Naive thymus-derived CD4-positive, alpha-beta T cell (primary cell): ENCODE measurements around the gene APH1A. TPM values are rescaled to one million over a fixed set of nuclear protein-coding genes. Genes with fewer than 3 reads are reported as not detected.

Experiments used
- ATAC-seq: fragments of 150-1000 bp; cut with Tn5 transposase; 2 replicates; pipeline ENCODE4 v1.10.0; 2021; ENCODE audit warnings: mild to moderate bottlenecking, moderate library complexity
- CTCF ChIA-PET: fragments of 350-600 bp; sonication (Branson Sonifier 250); formaldehyde crosslinking; loops from one replicate; lab custom pipeline; 2021; ENCODE audit warnings: antibody characterized with exemption; lab: Charles Lee
- POLR2A ChIA-PET: fragments of 350-600 bp; sonication (Branson Sonifier 250); formaldehyde crosslinking; loops from one replicate; lab custom pipeline; 2021; ENCODE audit warnings: antibody characterized with exemption, inconsistent platforms; lab: Charles Lee
- DNase-seq, 9 donors: peaks; one replicate each; pipeline versions ENCODE4 v3.0.0 to v3.0.0-alpha.2; 2020 to 2022; ENCODE audit warnings: mixed read lengths in 1 of 9
- H3K27ac ChIP-seq: one replicate; pipeline ENCODE4 v1.7.0; 2013; ENCODE audit warnings: mild to moderate bottlenecking, low read depth, low read length, moderate library complexity
- H3K27me3 ChIP-seq, 2 donors: one replicate each; pipeline ENCODE4 v1.7.0; 2013; ENCODE audit warnings: low read length in 2 of 2, mild to moderate bottlenecking in 2 of 2, moderate library complexity in 2 of 2; ENCODE audit not compliant: control insufficient read depth in 2 of 2, insufficient read depth in 2 of 2
- H3K36me3 ChIP-seq, 3 experiments: 1 replicate in 2 of 3; 2 replicates in 1 of 3; pipeline ENCODE4 v1.7.0; 2013; ENCODE audit warnings: low read length in 3 of 3, mild to moderate bottlenecking in 3 of 3, moderate library complexity in 1 of 3; ENCODE audit not compliant: insufficient read depth in 3 of 3, control insufficient read depth in 2 of 3
- H3K4me1 ChIP-seq, 2 donors: one replicate each; pipeline ENCODE4 v1.7.0; 2013; ENCODE audit warnings: low read length in 2 of 2, mild to moderate bottlenecking in 2 of 2, moderate library complexity in 1 of 2; ENCODE audit not compliant: control insufficient read depth in 2 of 2, insufficient read depth in 2 of 2
- H3K4me3 ChIP-seq: 2 replicates; pipeline ENCODE4 v1.7.0; 2013; ENCODE audit warnings: mild to moderate bottlenecking, low read length
- H3K9me3 ChIP-seq, 3 experiments: 1 replicate in 2 of 3; 2 replicates in 1 of 3; pipeline ENCODE4 v1.7.0; 2013; ENCODE audit warnings: low read length in 3 of 3; ENCODE audit not compliant: control insufficient read depth in 2 of 3
- H3K27ac Mint-ChIP-seq, 9 donors: one replicate each; pipeline ENCODE4 v1.8.0; 2020 to 2022; ENCODE audit warnings: mixed read lengths in 9 of 9, mild to moderate bottlenecking in 8 of 9, moderate library complexity in 5 of 9, inconsistent platforms in 2 of 9
- H3K27me3 Mint-ChIP-seq, 5 donors: one replicate each; pipeline ENCODE4 v1.8.0; 2021 to 2022; ENCODE audit warnings: mixed read lengths in 5 of 5, mild to moderate bottlenecking in 1 of 5
- H3K36me3 Mint-ChIP-seq, 5 donors: one replicate each; pipeline ENCODE4 v1.8.0; 2020 to 2022; ENCODE audit warnings: mixed read lengths in 5 of 5, mild to moderate bottlenecking in 3 of 5, inconsistent platforms in 1 of 5
- H3K4me1 Mint-ChIP-seq, 7 donors: one replicate each; pipeline ENCODE4 v1.8.0; 2020 to 2022; ENCODE audit warnings: mixed read lengths in 7 of 7, mild to moderate bottlenecking in 3 of 7, inconsistent platforms in 1 of 7
- H3K4me3 Mint-ChIP-seq, 10 donors: one replicate each; pipeline ENCODE4 v1.8.0; 2020 to 2022; ENCODE audit warnings: mild to moderate bottlenecking in 10 of 10, mixed read lengths in 10 of 10, moderate library complexity in 6 of 10, inconsistent platforms in 2 of 10
- H3K9me3 Mint-ChIP-seq, 11 donors: one replicate each; pipeline ENCODE4 v1.8.0; 2020 to 2022; ENCODE audit warnings: mixed read lengths in 11 of 11, mild to moderate bottlenecking in 4 of 11, inconsistent platforms in 1 of 11, moderate library complexity in 1 of 11
- intact Hi-C, 2 donors: fragments of 100-400 bp; cut with micrococcal nuclease; formaldehyde crosslinking; loops; one replicate each; pipeline ENCODE4 v1.15.1; 2023
- polyA plus RNA-seq, 2 donors: library from polyadenylated mRNA; unstranded; fragments of 300-500 nt; fragmentation: Illumina TruSeq; gene quantifications; one replicate each; pipeline ENCODE4 v1.2.3, GENCODE V29; 2021
- total RNA-seq, 6 experiments: library from RNA in 5 of 6; stranded (reverse) in 5 of 6; gene quantifications; 1 replicate in 5 of 6; 2 replicates in 1 of 6; pipeline ENCODE4 v1.2.3 and lab custom pipeline; 2021 to 2026

APH1A gene
- total and polyA plus RNA-seq, 7 experiments from 2014 or later: 70.7 to 143 (median 121) TPM

GRCh38 chr1:150283260-150283659, 14.4 kb upstream of the APH1A start:
- DNase-seq: no peak

GRCh38 chr1:150282558-150282958, 13.7 kb upstream of the APH1A start:
- Histone ChIP-seq H3K27me3 (no peaks in the 10 kb centered on the region), H3K36me3 (no peaks in the 10 kb centered on the region), H3K27ac (no peak overlapping the region), H3K4me1 (peaks cover 11 to 23% of the 10 kb centered on the region in 2 donors), H3K9me3 (no peaks in the 10 kb centered on the region), H3K4me3 (peak overlapping the region; percentile 58)
- peak overlapping the region; percentile 80 to 98 (median 91) for H3K27ac Mint-ChIP-seq
- H3K36me3 Mint-ChIP-seq: peaks cover 0 to 4% (median 0%) of the 10 kb centered on the region in 5 donors
- H3K27me3 Mint-ChIP-seq: peaks cover 0 to 13% (median 0%) of the 10 kb centered on the region in 5 donors
- peak overlapping the region; percentile 84 to 98 (median 94) for H3K4me3 Mint-ChIP-seq
- peaks cover 20 to 36% (median 32%) of the 10 kb centered on the region in 7 donors for H3K4me1 Mint-ChIP-seq
- DNase-seq: no peak
- no peak for ATAC-seq
- POLR2A ChIA-PET: interaction anchor here (0.5 to 2.1 kb wide), 6 partner anchors 14 to 350 kb away, joined by 3 to 19 read pairs (median 4); partner anchors contain the start of gene APH1A
- peaks cover 0 to 4% (median 0%) of the 10 kb centered on the region in 11 donors for H3K9me3 Mint-ChIP-seq
- CTCF ChIA-PET: no interaction called here
- intact Hi-C loops: loop anchor here (1.0 to 5.0 kb wide), 6 partner anchors 11 to 320 kb away; partner anchors contain the start of genes PRPF3 (in 2 of the 2), ANP32E (in 1 of the 2), APH1A (in 1 of the 2) and MRPS21 (in 1 of the 2)

More at GRCh38 chr1:150283260-150283659, 14.4 kb upstream of the APH1A start:
- H3K36me3 Mint-ChIP-seq: peaks cover 0 to 4% (median 0%) of the 10 kb centered on the region in 5 donors
- H3K4me1 ChIP-seq: peaks cover 11 to 23% of the 10 kb centered on the region in 2 donors
- H3K9me3 ChIP-seq: no peaks in the 10 kb centered on the region
- no peak for ATAC-seq
- H3K4me3 ChIP-seq: no peak overlapping the region
- POLR2A ChIA-PET: interaction anchor here (1.3 kb wide), 1 partner anchor 28 kb away, joined by 5 read pairs; no protein-coding TSS in a partner anchor
- no peak overlapping the region for H3K27ac ChIP-seq
- peaks cover 0 to 13% (median 0%) of the 10 kb centered on the region in 5 donors for H3K27me3 Mint-ChIP-seq
- H3K9me3 Mint-ChIP-seq: peaks cover 0 to 4% (median 0%) of the 10 kb centered on the region in 11 donors
- H3K4me3 Mint-ChIP-seq: peak overlapping the region in 5 of 10 donors; percentile 22 to 98 (median 58)
- peaks cover 20 to 36% (median 32%) of the 10 kb centered on the region in 7 donors for H3K4me1 Mint-ChIP-seq
- no peaks in the 10 kb centered on the region for H3K36me3 ChIP-seq
- CTCF ChIA-PET: no interaction called here
- H3K27ac Mint-ChIP-seq: peak overlapping the region in 5 of 9 donors; percentile 1 to 92 (median 80)
- intact Hi-C loops: loop anchor here in 1 of 2 donors (5.0 kb wide), 1 partner anchor 321 kb away; no protein-coding TSS in a partner anchor
- no peaks in the 10 kb centered on the region for H3K27me3 ChIP-seq

GRCh38 chr1:150281758-150282557, 13.1 kb upstream of the APH1A start, which contains the start of gene CIART:
TSS of gene CIART (plus strand) at chr1:150282554. CDS start at chr1:150283268, 714 bp downstream.
- Mint-ChIP-seq H3K4me1 (peaks cover 20 to 36% (median 32%) of the 10 kb centered on the region in 7 donors), H3K27ac (peak within 1 kb of the TSS; percentile 80 to 98 (median 91)), H3K9me3 (peaks cover 0 to 4% (median 0%) of the 10 kb centered on the region in 11 donors), H3K36me3 (peaks cover 0 to 5% (median 1%) of the 10 kb centered on the region in 5 donors), H3K4me3 (peak within 1 kb of the TSS; percentile 84 to 98 (median 94)), H3K27me3 (peaks cover 0 to 13% (median 0%) of the 10 kb centered on the region in 5 donors)
- intact Hi-C loops: loop anchor here (1.0 to 5.0 kb wide), 10 partner anchors 11 to 320 kb away; partner anchors contain the start of genes ANP32E (in 2 of the 2), APH1A (in 2 of the 2), PRPF3 (in 2 of the 2) and MRPS21 (in 1 of the 2)
- DNase-seq: peak; percentile 34 to 88 (median 82)
- H3K4me3 ChIP-seq: peak within 1 kb of the TSS; percentile 58
- POLR2A ChIA-PET: interaction anchor here (0.5 to 2.1 kb wide), 9 partner anchors 9 to 438 kb away, joined by 3 to 19 read pairs (median 3); partner anchors contain the start of genes APH1A and C1orf54
- peaks cover 11 to 23% of the 10 kb centered on the region in 2 donors for H3K4me1 ChIP-seq
- no peaks in the 10 kb centered on the region for H3K27me3 ChIP-seq
- peak; percentile 95 for ATAC-seq
- H3K36me3 ChIP-seq: no peaks in the 10 kb centered on the region
- H3K27ac ChIP-seq: peak within 1 kb of the TSS; percentile 52
- CTCF ChIA-PET: interaction anchor here (0.7 to 1.2 kb wide), 7 partner anchors 11 to 144 kb away, joined by 3 to 7 read pairs (median 3); partner anchors contain the start of gene CA14
- no peaks in the 10 kb centered on the region for H3K9me3 ChIP-seq

DNA sequence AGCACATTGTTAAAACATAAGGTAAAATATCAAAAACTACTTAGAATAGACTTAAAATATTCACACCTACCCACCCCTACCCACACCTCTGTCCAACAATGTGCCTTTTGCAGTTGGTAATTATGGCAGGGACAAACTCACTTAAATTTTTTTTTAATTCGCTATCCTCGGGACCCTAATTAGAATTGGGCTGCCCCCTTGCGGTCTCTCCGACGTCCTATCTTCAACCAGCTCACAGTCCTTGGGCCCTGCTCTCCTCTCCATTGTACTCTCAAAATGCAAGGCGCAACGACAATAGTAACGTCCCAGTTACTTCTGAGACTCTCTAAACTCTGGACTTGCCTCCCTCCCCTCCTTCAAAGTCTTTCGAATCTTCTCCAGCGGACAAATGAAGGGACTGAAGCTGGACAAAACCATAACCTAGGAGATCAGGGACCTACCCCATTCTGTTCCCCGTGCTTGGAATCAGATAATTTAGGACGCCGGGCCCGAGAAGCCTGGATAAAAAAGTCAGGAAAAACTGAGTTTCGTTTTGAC, 12.5 kb upstream of the APH1A start:
- peak overlapping the region; percentile 52 for H3K27ac ChIP-seq
- POLR2A ChIA-PET: interaction anchor here (0.7 to 2.1 kb wide), 6 partner anchors 8 to 438 kb away, joined by 3 to 19 read pairs (median 3); partner anchors contain the start of genes APH1A and C1orf54

GRCh38 chr1:150280138-150280707, 11.4 kb upstream of the APH1A start:
- peak overlapping the region in 4 of 9 donors; percentile 1 to 93 (median 24) for H3K27ac Mint-ChIP-seq
- H3K9me3 Mint-ChIP-seq: peaks cover 0 to 4% (median 0%) of the 10 kb centered on the region in 11 donors
- POLR2A ChIA-PET: interaction anchor here (0.6 to 2.1 kb wide), 5 partner anchors 10 to 393 kb away, joined by 3 to 19 read pairs (median 3); partner anchors contain the start of gene APH1A
- CTCF ChIA-PET: interaction anchor here (0.7 kb wide), 1 partner anchor 856 kb away, joined by 4 read pairs; no protein-coding TSS in a partner anchor
- intact Hi-C loops: loop anchor here in 1 of 2 donors (5.0 kb wide), 1 partner anchor 318 kb away; no protein-coding TSS in a partner anchor
- Histone ChIP-seq H3K27ac (no peak overlapping the region), H3K27me3 (no peaks in the 10 kb centered on the region), H3K4me1 (peaks cover 11 to 23% of the 10 kb centered on the region in 2 donors), H3K9me3 (no peaks in the 10 kb centered on the region), H3K36me3 (no peaks in the 10 kb centered on the region), H3K4me3 (no peak overlapping the region)
- DNase-seq: no peak
- peak overlapping the region in 9 of 10 donors; percentile 10 to 98 (median 75) for H3K4me3 Mint-ChIP-seq
- peaks cover 20 to 36% (median 32%) of the 10 kb centered on the region in 7 donors for H3K4me1 Mint-ChIP-seq
- peaks cover 0 to 9% (median 8%) of the 10 kb centered on the region in 5 donors for H3K36me3 Mint-ChIP-seq
- peaks cover 0 to 13% (median 0%) of the 10 kb centered on the region in 5 donors for H3K27me3 Mint-ChIP-seq
- no peak for ATAC-seq

More for the DNA sequence above, 12.5 kb upstream of the APH1A start:
- Mint-ChIP-seq H3K36me3 (peaks cover 0 to 8% (median 4%) of the 10 kb centered on the region in 5 donors), H3K4me1 (peaks cover 20 to 36% (median 32%) of the 10 kb centered on the region in 7 donors), H3K4me3 (peak overlapping the region; percentile 84 to 98 (median 94)), H3K27me3 (peaks cover 0 to 13% (median 0%) of the 10 kb centered on the region in 5 donors), H3K9me3 (peaks cover 0 to 4% (median 0%) of the 10 kb centered on the region in 11 donors), H3K27ac (peak overlapping the region; percentile 80 to 98 (median 91))
- ATAC-seq (peak; percentile 50), DNase-seq (peak in 7 of 9 donors; percentile 38 to 60 (median 49))
- Histone ChIP-seq H3K27me3 (no peaks in the 10 kb centered on the region), H3K4me3 (peak overlapping the region; percentile 58), H3K4me1 (peaks cover 11 to 23% of the 10 kb centered on the region in 2 donors), H3K9me3 (no peaks in the 10 kb centered on the region), H3K36me3 (no peaks in the 10 kb centered on the region)
- CTCF ChIA-PET: interaction anchor here (0.7 to 1.2 kb wide), 7 partner anchors 10 to 144 kb away, joined by 3 to 7 read pairs (median 3); partner anchors contain the start of gene CA14
- intact Hi-C loops: loop anchor here (1.0 to 5.0 kb wide), 7 partner anchors 12 to 319 kb away; partner anchors contain the start of genes ANP32E (in 1 of the 2) and APH1A (in 1 of the 2)
